Tibial artery (tissue), 4 donors: Measurements from ENCODE around the gene RBM17.

Experiments
- DNase-seq, 2 donors: peaks; one replicate each; pipeline ENCODE4 v3.0.0-alpha.2; 2019
- H3K27ac ChIP-seq, 2 donors: fragments of 200-600 bp; sonication (generic) in 1 of 2; 1 replicate in 1 of 2; 2 replicates in 1 of 2; pipeline ENCODE4 v1.5.1; 2018 to 2019; ENCODE audit warnings: mild to moderate bottlenecking in 1 of 2
- H3K27me3 ChIP-seq, 2 donors: fragments of 200-600 bp; sonication (generic) in 1 of 2; one replicate each; pipeline versions ENCODE4 v1.5.1 to v1.6.0; 2016 to 2019
- H3K36me3 ChIP-seq, 3 donors: fragments of 200-600 bp; sonication (generic) in 2 of 3; one replicate each; pipeline ENCODE4 v1.5.1; 2016 to 2019; ENCODE audit warnings: mild to moderate bottlenecking in 2 of 3
- H3K4me1 ChIP-seq, 4 donors: fragments of 200-600 bp; sonication (generic) in 2 of 4; 1 replicate in 3 of 4; 2 replicates in 1 of 4; pipeline ENCODE4 v1.5.1; 2016 to 2019
- H3K4me3 ChIP-seq, 2 donors: fragments of 200-600 bp; sonication (generic) in 1 of 2; 1 replicate in 1 of 2; 2 replicates in 1 of 2; pipeline ENCODE4 v1.5.1; 2018 to 2019; ENCODE audit warnings: mild to moderate bottlenecking in 2 of 2
- H3K9me3 ChIP-seq, 3 donors: fragments of 200-600 bp; sonication (generic) in 1 of 3; one replicate each; pipeline ENCODE4 v1.5.1; 2016 to 2019
- intact Hi-C: fragments of 100-400 bp; cut with DNase I; formaldehyde crosslinking; loops from one replicate; pipeline ENCODE4 v1.15.0; 2023; ENCODE audit warnings: low total_unique reads
- TF ChIP-seq, protein P1 (sequence below), 2 experiments: fragments of 200-600 bp in 1 of 2; fragments of 450-650 bp in 1 of 2; IDR thresholded peaks; one replicate each; pipeline ENCODE4 v1.5.1; 2017 to 2019; ENCODE audit warnings: antibody characterized with exemption in 2 of 2, mild to moderate bottlenecking in 1 of 2, moderate library complexity in 1 of 2

RBM17 gene

DNA sequence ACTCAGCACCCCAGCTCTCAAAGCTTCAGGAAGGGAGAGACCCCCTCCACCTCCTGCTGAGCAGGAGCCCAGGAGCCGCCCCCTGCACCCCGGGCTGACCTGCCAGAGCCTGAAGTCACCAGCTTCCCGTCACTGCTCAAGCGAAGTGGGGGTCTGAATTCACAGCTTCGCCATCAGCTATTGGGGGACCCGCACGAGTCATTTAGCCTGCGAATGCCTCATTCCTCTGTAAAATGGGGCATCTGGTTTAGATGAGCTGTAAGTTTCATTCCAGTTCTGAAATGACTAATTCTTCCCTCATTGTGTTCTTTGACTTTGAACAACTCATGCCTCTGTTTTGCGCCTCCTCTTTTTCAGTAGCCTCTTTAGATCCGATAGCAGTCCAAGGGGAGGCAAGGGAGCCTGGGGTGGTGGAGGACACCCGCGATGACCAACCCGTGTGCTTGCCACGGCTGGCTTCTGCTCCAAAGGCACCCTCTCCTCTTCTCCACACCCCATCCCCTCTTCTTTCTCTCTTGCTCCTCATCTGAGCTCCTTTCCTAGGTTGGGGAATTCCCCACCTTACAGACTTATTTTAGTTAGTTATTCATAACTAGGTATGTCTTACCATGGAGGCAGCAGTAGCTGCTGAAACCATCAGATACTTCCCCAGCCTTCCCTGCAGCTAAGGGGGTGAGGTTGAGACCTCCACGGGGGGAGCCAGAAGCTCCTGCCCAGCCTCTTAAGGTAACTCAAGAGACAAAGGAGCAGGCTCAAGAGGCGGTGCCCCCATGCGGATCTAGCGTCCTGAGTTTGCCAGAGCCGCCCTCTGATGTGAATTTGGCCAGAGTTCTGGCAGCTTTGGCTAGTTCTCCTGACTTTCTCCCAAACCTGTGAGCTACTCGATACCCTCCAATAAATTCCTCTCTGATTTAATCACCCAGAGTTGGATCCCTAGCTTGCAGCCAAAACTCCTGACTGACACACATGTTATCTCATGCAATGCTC, 47.7 kb downstream of the RBM17 start:
- H3K4me3 ChIP-seq, result no peak overlapping the region
- H3K4me1 ChIP-seq, result peaks cover 0 to 8% (median 3%) of the 10 kb centered on the region in 4 donors
- no peaks in the 10 kb centered on the region for H3K36me3 ChIP-seq
- no peak for DNase-seq
- TF ChIP-seq, protein P1, sequence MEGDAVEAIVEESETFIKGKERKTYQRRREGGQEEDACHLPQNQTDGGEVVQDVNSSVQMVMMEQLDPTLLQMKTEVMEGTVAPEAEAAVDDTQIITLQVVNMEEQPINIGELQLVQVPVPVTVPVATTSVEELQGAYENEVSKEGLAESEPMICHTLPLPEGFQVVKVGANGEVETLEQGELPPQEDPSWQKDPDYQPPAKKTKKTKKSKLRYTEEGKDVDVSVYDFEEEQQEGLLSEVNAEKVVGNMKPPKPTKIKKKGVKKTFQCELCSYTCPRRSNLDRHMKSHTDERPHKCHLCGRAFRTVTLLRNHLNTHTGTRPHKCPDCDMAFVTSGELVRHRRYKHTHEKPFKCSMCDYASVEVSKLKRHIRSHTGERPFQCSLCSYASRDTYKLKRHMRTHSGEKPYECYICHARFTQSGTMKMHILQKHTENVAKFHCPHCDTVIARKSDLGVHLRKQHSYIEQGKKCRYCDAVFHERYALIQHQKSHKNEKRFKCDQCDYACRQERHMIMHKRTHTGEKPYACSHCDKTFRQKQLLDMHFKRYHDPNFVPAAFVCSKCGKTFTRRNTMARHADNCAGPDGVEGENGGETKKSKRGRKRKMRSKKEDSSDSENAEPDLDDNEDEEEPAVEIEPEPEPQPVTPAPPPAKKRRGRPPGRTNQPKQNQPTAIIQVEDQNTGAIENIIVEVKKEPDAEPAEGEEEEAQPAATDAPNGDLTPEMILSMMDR (IDR thresholded peaks at IDR 0.05), result no peak
- H3K27ac ChIP-seq, result no peak overlapping the region
- intact Hi-C loops, result no loop called here
- peaks cover 0 to 13% of the 10 kb centered on the region in 2 donors for H3K27me3 ChIP-seq
- no peaks in the 10 kb centered on the region for H3K9me3 ChIP-seq

GRCh38 chr10:6138456-6138855, 49.6 kb downstream of the RBM17 start:
- Histone ChIP-seq H3K4me1 (peaks cover 0 to 23% (median 7%) of the 10 kb centered on the region in 4 donors), H3K4me3 (no peak overlapping the region), H3K36me3 (no peaks in the 10 kb centered on the region), H3K27me3 (peaks cover 0 to 13% of the 10 kb centered on the region in 2 donors), H3K9me3 (no peaks in the 10 kb centered on the region), H3K27ac (no peak overlapping the region)
- TF ChIP-seq, protein P1 (IDR thresholded peaks at IDR 0.05), result no peak
- DNase-seq, result no peak
- intact Hi-C loops, result no loop called here

DNA sequence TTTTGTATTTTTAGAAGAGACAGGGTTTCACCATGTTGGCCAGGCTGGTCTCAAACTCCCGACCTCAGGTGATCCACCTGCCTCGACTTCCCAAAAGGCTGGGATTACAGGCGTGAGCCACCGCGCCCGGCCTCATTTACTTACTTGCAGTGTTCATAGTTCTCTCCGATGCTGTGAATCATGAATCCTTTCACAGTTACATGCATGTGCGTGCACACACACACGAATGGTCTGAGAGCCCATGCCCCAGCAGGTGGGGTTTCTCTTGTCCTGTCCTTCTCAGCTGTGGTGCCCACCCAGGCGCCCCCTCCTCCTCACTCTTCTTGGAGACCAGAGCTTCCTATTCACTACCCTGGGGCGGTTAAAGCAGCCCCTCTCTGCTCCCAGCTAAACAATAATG, 50.6 kb downstream of the RBM17 start:
- peaks cover 0 to 12% of the 10 kb centered on the region in 2 donors for H3K27me3 ChIP-seq
- TF ChIP-seq, protein P1 (IDR thresholded peaks at IDR 0.05), result no peak
- intact Hi-C loops, result no loop called here
- no peaks in the 10 kb centered on the region for H3K36me3 ChIP-seq
- no peak overlapping the region for H3K27ac ChIP-seq
- H3K4me3 ChIP-seq, result no peak overlapping the region
- DNase-seq, result no peak
- no peaks in the 10 kb centered on the region for H3K9me3 ChIP-seq
- peaks cover 0 to 28% (median 12%) of the 10 kb centered on the region in 4 donors for H3K4me1 ChIP-seq

DNA sequence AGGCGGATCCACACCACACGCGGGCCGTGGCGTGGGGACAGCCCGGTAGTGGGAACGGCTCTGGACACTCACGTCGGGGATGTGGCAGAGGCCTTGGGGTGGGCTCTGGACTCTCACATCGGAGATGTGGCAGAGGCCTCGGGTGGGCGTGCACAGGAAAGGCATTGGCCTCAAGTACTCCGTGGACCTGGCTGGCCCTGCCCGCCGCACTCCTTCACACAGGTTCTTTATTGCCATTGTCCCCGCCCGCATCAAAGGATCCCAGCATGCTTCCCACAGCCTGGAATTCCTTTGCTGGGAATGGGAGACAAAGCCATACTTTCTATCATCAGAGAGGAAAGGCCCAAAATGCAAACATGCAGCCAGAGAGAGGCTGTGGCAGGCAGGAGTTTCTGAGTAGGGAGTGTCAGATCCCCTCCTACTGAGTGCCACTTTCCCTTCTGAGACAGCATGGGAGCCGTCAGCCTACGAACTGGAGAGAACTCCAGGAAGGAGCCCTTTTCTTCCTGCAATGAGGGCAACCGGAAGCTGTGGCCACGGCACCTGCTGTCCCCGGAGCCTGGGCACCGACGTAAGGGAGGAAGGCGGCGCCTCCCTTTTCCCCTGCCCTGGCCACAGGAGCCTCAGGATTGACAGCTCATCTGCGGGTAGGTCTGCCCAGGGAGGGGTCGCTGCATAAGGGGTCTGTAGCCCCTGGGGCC, 51.5 kb downstream of the RBM17 start:
- TF ChIP-seq, protein P1 (IDR thresholded peaks at IDR 0.05), result no peak
- intact Hi-C loops, result no loop called here

GRCh38 chr10:6140965-6141295, 52.1 kb downstream of the RBM17 start:
- no peak for DNase-seq
- intact Hi-C loops, result no loop called here
- Histone ChIP-seq H3K36me3 (no peaks in the 10 kb centered on the region), H3K27ac (peak overlapping the region; percentile 68 to 75), H3K9me3 (no peaks in the 10 kb centered on the region), H3K27me3 (peaks cover 0 to 7% of the 10 kb centered on the region in 2 donors), H3K4me3 (peak overlapping the region; percentile 43 to 52), H3K4me1 (peaks cover 0 to 35% (median 19%) of the 10 kb centered on the region in 4 donors)
- TF ChIP-seq, protein P1 (IDR thresholded peaks at IDR 0.05), result no peak

More for the DNA sequence above, 51.5 kb downstream of the RBM17 start:
- Histone ChIP-seq H3K4me3 (no peak overlapping the region), H3K36me3 (no peaks in the 10 kb centered on the region), H3K4me1 (peaks cover 0 to 28% (median 13%) of the 10 kb centered on the region in 4 donors), H3K27me3 (peaks cover 0 to 7% of the 10 kb centered on the region in 2 donors), H3K27ac (peak overlapping the region in 1 of 2 donors; percentile 68), H3K9me3 (no peaks in the 10 kb centered on the region)
- no peak for DNase-seq
